AG08396 (cell line): Measurements from ENCODE around the gene ACSBG1.
"Not testable (repeated sequence)": the region's sequence is repeated elsewhere in the genome, so short reads cannot be mapped to it uniquely, and the experiment has no call there.

Experiments
- DNase-seq: peaks from one replicate; pipeline ENCODE4 v3.0.0; 2012; ENCODE audit warnings: low spot score, mixed read lengths

Gene ACSBG1

GRCh38 chr15:78164010-78164409, 70.4 kb downstream of the ACSBG1 start:
- no peak for DNase-seq

GRCh38 chr15:78162038-78162437, 72.3 kb downstream of the ACSBG1 start:
- no peak for DNase-seq

GRCh38 chr15:78159395-78159794, 75.0 kb downstream of the ACSBG1 start:
- no peak for DNase-seq

- DNase-seq = no peak
These were observed 77.2 kb downstream of the ACSBG1 start for GRCh38 chr15:78157203-78157602.

- DNase-seq = no peak
These were observed 77.7 kb downstream of the ACSBG1 start for GRCh38 chr15:78156653-78157052.

- no peak for DNase-seq
These were observed 78.9 kb downstream of the ACSBG1 start for GRCh38 chr15:78155355-78155939.

- no peak for DNase-seq
These were observed 79.4 kb downstream of the ACSBG1 start for GRCh38 chr15:78154955-78155354.

GRCh38 chr15:78151075-78151474, 83.3 kb downstream of the ACSBG1 start:
- not testable (repeated sequence) for DNase-seq

GRCh38 chr15:78149805-78150751, 84.3 kb downstream of the ACSBG1 start:
- DNase-seq = no peak

GRCh38 chr15:78149068-78149804, 85.1 kb downstream of the ACSBG1 start, which contains the start of gene IDH3A:
Gene IDH3A, plus strand, starts transcription at chr15:78149362. Its CDS starts 42 bp downstream, at chr15:78149404.
- DNase-seq = peak; percentile 100

- DNase-seq = no peak
These were observed 85.8 kb downstream of the ACSBG1 start for GRCh38 chr15:78148392-78149067.

GRCh38 chr15:78147566-78147965, 86.8 kb downstream of the ACSBG1 start:
- DNase-seq = no peak

- DNase-seq = no peak
These were observed 87.8 kb downstream of the ACSBG1 start for GRCh38 chr15:78146425-78147154.

- DNase-seq = no peak
These were observed 92.0 kb downstream of the ACSBG1 start for GRCh38 chr15:78142332-78142731.

- DNase-seq = no peak
These were observed 94.1 kb downstream of the ACSBG1 start for GRCh38 chr15:78140292-78140691.

- no peak for DNase-seq
These were observed 94.8 kb downstream of the ACSBG1 start for GRCh38 chr15:78139578-78139977.

GRCh38 chr15:78133801-78134200, 100.6 kb downstream of the ACSBG1 start:
- no peak for DNase-seq

GRCh38 chr15:78131295-78132061, 102.9 kb downstream of the ACSBG1 start, which contains the start of gene CIB2:
Gene CIB2, minus strand, starts transcription at chr15:78131445. Its CDS starts 230 bp downstream, at chr15:78131215.
- peak; percentile 95 for DNase-seq

- DNase-seq = peak; percentile 25
These were observed 103.7 kb downstream of the ACSBG1 start for GRCh38 chr15:78130466-78131294.
